K562 (cell line): ENCODE data around the gene PRKG1. TPM values are rescaled to one million over a fixed set of nuclear protein-coding genes. Genes with fewer than 3 reads are reported as not detected.
A peak's percentile ranks its signal among the peaks of the same experiment; 100 is the strongest.

ENCODE experiments used
- ATAC-seq: fragments of 200-7000 bp; cut with Tn5 transposase; 3 replicates; pipeline ENCODE4 v1.9.1; 2020; ENCODE audit warnings: moderate library complexity
- BruUV-seq: library from RNA; stranded (reverse); fragments of 400-500 nt; replicated peaks from 2 replicates; lab custom pipeline; 2021; lab: Mats Ljungman, UMichigan
- CTCF ChIA-PET: fragments of 300-600 bp; formaldehyde crosslinking; extraction: SDS; loops from one replicate; lab custom pipeline; 2021; ENCODE audit warnings: low intra/inter-chr PET ratio; lab: Yijun Ruan, JAX
- POLR2A ChIA-PET: fragments of 300-600, 350-650 bp; sonication (Branson Sonifier 250); formaldehyde crosslinking; extraction: SDS; loops from one replicate; lab custom pipeline; 2021; ENCODE audit warnings: antibody characterized with exemption, inconsistent platforms; lab: Yijun Ruan, JAX
- DNase-seq, 4 experiments: peaks; one replicate each; pipeline versions ENCODE4 v3.0.0 to v3.0.0-alpha.2; 2011 to 2018; ENCODE audit warnings: low spot score in 3 of 4, mixed read lengths in 3 of 4; ENCODE audit errors: extremely low read depth in 1 of 4
- FAIRE-seq: peaks from 2 replicates; lab custom pipeline; 2011; peaks lifted over from hg19 to GRCh38; lab: Jason Lieb, UNC
- H2AFZ ChIP-seq: 2 replicates; pipeline ENCODE4 v1.6.0; 2011; ENCODE audit warnings: low read depth, low read length, control low read depth, inconsistent platforms
- H3K27ac ChIP-seq: fragments of 200-600 bp; 3 replicates; pipeline ENCODE4 v1.8.0; 2011; ENCODE audit warnings: low read depth, mild to moderate bottlenecking, control low read depth, inconsistent platforms, low read length, moderate library complexity, mixed read lengths; ENCODE audit errors: extremely low read depth
- H3K27me3 ChIP-seq, 2 experiments: fragments of 300-600 bp in 1 of 2; 2 replicates in 1 of 2; 3 replicates in 1 of 2; pipeline versions ENCODE4 v1.6.0 to v1.8.0; 2011; ENCODE audit warnings: inconsistent platforms in 2 of 2, low read length in 2 of 2, mild to moderate bottlenecking in 1 of 2, mixed read lengths in 1 of 2, moderate library complexity in 1 of 2; ENCODE audit not compliant: control insufficient read depth in 2 of 2, insufficient read depth in 2 of 2
- H3K36me3 ChIP-seq: fragments of 300-600 bp; 3 replicates; pipeline ENCODE4 v1.8.0; 2011; ENCODE audit warnings: mild to moderate bottlenecking, low read length, inconsistent platforms; ENCODE audit not compliant: control insufficient read depth, insufficient read depth
- H3K4me1 ChIP-seq, 2 experiments: fragments of 200-600 bp in 1 of 2; replicated peaks in 1 of 2; 2 replicates in 1 of 2; 3 replicates in 1 of 2; pipeline versions ENCODE4 v1.5.1 to v1.8.0; 2011; ENCODE audit warnings: inconsistent platforms in 2 of 2, low read length in 2 of 2, mild to moderate bottlenecking in 1 of 2, mixed read lengths in 1 of 2, moderate library complexity in 1 of 2; ENCODE audit not compliant: control insufficient read depth in 2 of 2, insufficient read depth in 2 of 2
- H3K4me2 ChIP-seq: 2 replicates; pipeline ENCODE4 v1.6.1; 2011; ENCODE audit warnings: low read length, control low read depth, inconsistent platforms, mixed read lengths; ENCODE audit not compliant: insufficient read depth
- H3K4me3 ChIP-seq: fragments of 200-600 bp; sonication (generic), shearing (Covaris generic); 2 replicates; pipeline ENCODE4 v1.5.1; 2016; ENCODE audit warnings: control low read depth, inconsistent platforms
- H3K79me2 ChIP-seq: fragments of 200-600 bp; 3 replicates; pipeline ENCODE4 v1.8.0; 2011; ENCODE audit warnings: low read length, inconsistent platforms; ENCODE audit not compliant: control insufficient read depth, insufficient read depth
- H3K9ac ChIP-seq, 2 experiments: 2 replicates each; pipeline versions ENCODE4 v1.6.0 to v1.6.1; 2011; ENCODE audit warnings: low read depth in 2 of 2, low read length in 2 of 2, control low read depth in 1 of 2, inconsistent platforms in 1 of 2, mild to moderate bottlenecking in 1 of 2, mixed read lengths in 1 of 2; ENCODE audit not compliant: insufficient read depth in 1 of 2
- H3K9me1 ChIP-seq: one replicate; pipeline ENCODE4 v1.6.0; 2011; ENCODE audit warnings: inconsistent platforms, mild to moderate bottlenecking, low read length, moderate library complexity; ENCODE audit not compliant: control insufficient read depth, insufficient read depth
- H3K9me3 ChIP-seq: replicated peaks from 2 replicates; pipeline ENCODE4 v1.5.1; 2011; ENCODE audit warnings: low read depth, low read length, inconsistent platforms; ENCODE audit not compliant: control insufficient read depth, insufficient read depth
- H4K20me1 ChIP-seq: replicated peaks from 2 replicates; pipeline ENCODE4 v1.6.1; 2011; ENCODE audit warnings: low read length, inconsistent platforms, mixed read lengths; ENCODE audit not compliant: control insufficient read depth, insufficient read depth
- CREBBP ChIP-seq: IDR thresholded peaks from one replicate; pipeline ENCODE4 v1.6.1; 2012; ENCODE audit warnings: low read depth, mild to moderate bottlenecking, control low read depth, inconsistent platforms, low read length
- FOXA1 ChIP-seq: fragments of 450-650 bp; IDR thresholded peaks from 2 replicates; pipeline ENCODE4 v1.6.1; 2016; ENCODE audit warnings: mild to moderate bottlenecking, borderline replicate concordance
- KAT7 ChIP-seq: sonication (generic); formaldehyde crosslinking; IDR thresholded peaks from 2 replicates; pipeline ENCODE4 v1.8.0; 2022; ENCODE audit warnings: missing genetic modification reagents, mild to moderate bottlenecking, borderline replicate concordance
- NCOA2 ChIP-seq, 2 experiments: fragments of 450-650 bp; IDR thresholded peaks; 2 replicates each; pipeline ENCODE4 v1.6.1; 2018; ENCODE audit warnings: mild to moderate bottlenecking in 2 of 2, moderate library complexity in 1 of 2; ENCODE audit not compliant: partially characterized antibody in 2 of 2
- NCOA4 ChIP-seq: fragments of 450-650 bp; IDR thresholded peaks from 2 replicates; pipeline ENCODE4 v1.6.1; 2018; ENCODE audit warnings: mild to moderate bottlenecking; ENCODE audit not compliant: partially characterized antibody
- NFIC ChIP-seq: fragments of 450-650 bp; IDR thresholded peaks from 2 replicates; pipeline ENCODE4 v1.6.1; 2017; ENCODE audit warnings: mild to moderate bottlenecking, inconsistent platforms
- NFIX ChIP-seq: fragments of 250-450 bp; sonication (Bioruptor Pico); IDR thresholded peaks from 2 replicates; pipeline ENCODE4 v1.4.0; 2020; ENCODE audit warnings: low read depth, mild to moderate bottlenecking, moderate library complexity
- RBBP5 ChIP-seq: fragments of 200-600 bp; sonication (generic); IDR thresholded peaks from 2 replicates; pipeline ENCODE4 v1.6.1; 2012; ENCODE audit warnings: borderline replicate concordance, mild to moderate bottlenecking, low read length, control low read depth, inconsistent platforms; ENCODE audit not compliant: insufficient read depth, poor library complexity, severe bottlenecking
- RCOR1 ChIP-seq, 2 experiments: IDR thresholded peaks; 2 replicates each; pipeline ENCODE4 v1.6.1; 2012; ENCODE audit warnings: low read depth in 2 of 2, low read length in 2 of 2, borderline replicate concordance in 1 of 2, improper control_type of control experiment in 1 of 2
- RNF2 ChIP-seq: sonication (generic); IDR thresholded peaks from 2 replicates; pipeline ENCODE4 v1.6.1; 2016
- SMARCA5 ChIP-seq: fragments of 450-650 bp; IDR thresholded peaks from 2 replicates; pipeline ENCODE4 v1.6.1; 2016
- XRCC4 ChIP-seq: IDR thresholded peaks from one replicate; pipeline ENCODE4 v1.6.1; 2011; ENCODE audit not compliant: insufficient read depth, insufficient read length; ENCODE audit errors: extremely low read depth
- WGBS: fragments of 100-300 bp; shearing (Covaris generic); methylation state at CpG from one replicate; pipeline ENCODE4 v1.1.6; 2016; ENCODE audit warnings: low coverage, mixed read lengths; ENCODE audit not compliant: insufficient coverage; ENCODE audit errors: missing lambda C conversion rate; 5-methylcytosine and 5-hydroxymethylcytosine counted together
- in situ Hi-C: fragments of 300-500 bp; cut with MboI; formaldehyde crosslinking; loops from 4 replicates; pipeline ENCODE4 v1.15.0; 2018; ENCODE audit warnings: inconsistent platforms, mixed read lengths
- intact Hi-C: fragments of 100-400 bp; cut with micrococcal nuclease; formaldehyde crosslinking; loops from 2 replicates; pipeline ENCODE4 v1.14.2; 2022
- polyA plus RNA-seq, 8 experiments: library from polyadenylated mRNA; depleted of rRNA in 4 of 8; stranded (reverse) in 5 of 8; unstranded in 3 of 8; fragments of >200 nt; fragmentation: Nextera tagmentation in 2 of 8; fragmentation: Illumina TruSeq in 1 of 8; extraction: Ambion mirVana in 2 of 8; extraction: Trizol in 1 of 8; gene quantifications; 2 replicates each; pipeline versions ENCODE4 v1.2.1 to v1.2.3, GENCODE V29; 2011 to 2014; ENCODE audit warnings: inconsistent platforms in 1 of 8, missing spikeins in 1 of 8
- total RNA-seq, 7 experiments: library from RNA; depleted of rRNA in 6 of 7; stranded (reverse); fragments of >200 nt in 6 of 7; fragmentation: Illumina TruSeq in 2 of 7; extraction: Trizol in 2 of 7; gene quantifications; 2 replicates each; pipeline versions ENCODE4 v1.2.1 to v1.2.3, GENCODE V29; 2011 to 2021; ENCODE audit warnings: low replicate concordance in 1 of 7
- TF ChIP-seq, protein P1 (sequence below): fragments of 450-650 bp; IDR thresholded peaks from 2 replicates; pipeline ENCODE4 v1.6.1; 2018; ENCODE audit not compliant: partially characterized antibody

PRKG1 gene
- total and polyA plus RNA-seq, 9 of the 15 experiments (the other 6 are each of a cell fraction or from before 2014, with no cell fraction given) = 0.22 TPM; not detected in 8

DNA sequence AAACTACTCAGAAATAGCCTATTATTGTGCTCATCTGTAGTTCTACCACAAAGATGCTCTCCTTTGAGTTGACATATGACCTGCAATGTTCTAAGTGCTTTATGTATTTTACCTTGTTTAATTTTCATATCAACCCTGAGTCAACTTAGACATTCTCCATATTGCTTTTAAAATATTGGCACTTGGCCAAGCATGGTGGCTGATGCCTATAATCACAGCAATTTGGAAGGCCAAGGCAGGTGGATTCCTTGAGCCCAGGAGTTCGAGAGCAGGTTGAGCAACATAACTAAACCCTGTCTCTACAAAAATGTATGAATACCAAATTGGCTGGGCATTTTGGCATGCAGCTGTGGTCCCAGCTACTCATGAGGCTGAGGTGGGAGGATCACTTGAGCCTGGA is 50.6 kb downstream of the PRKG1 start:
- Histone ChIP-seq H3K36me3 (no peaks in the 10 kb centered on the region), H3K9me3 (no peaks in the 10 kb centered on the region), H3K27ac (no peak overlapping the region), H2AFZ (no peak overlapping the region), H3K4me3 (no peak overlapping the region), H3K4me1 (no peaks in the 10 kb centered on the region), H3K4me2 (no peak overlapping the region), H3K9ac (no peak overlapping the region), H3K9me1 (no peaks in the 10 kb centered on the region), H4K20me1 (no peaks in the 10 kb centered on the region), H3K27me3 (no peaks in the 10 kb centered on the region), H3K79me2 (no peaks in the 10 kb centered on the region)
- WGBS = 0% methylated on average over 1 of the region's 1 CpG
- no peak for FAIRE-seq
- TF ChIP-seq SMARCA5 (no peak), NFIC (peak; percentile 88), NFIX (CRISPR knock-in tag) (peak; percentile 70)
- ChIA-PET POLR2A (no interaction called here), CTCF (no interaction called here)
- no peak for ATAC-seq
- DNase-seq = peak in 1 of 4 experiments; percentile 1
- in situ Hi-C loops (no loop called here), intact Hi-C loops (no loop called here)
- BruUV-seq = no TSS peak

DNA sequence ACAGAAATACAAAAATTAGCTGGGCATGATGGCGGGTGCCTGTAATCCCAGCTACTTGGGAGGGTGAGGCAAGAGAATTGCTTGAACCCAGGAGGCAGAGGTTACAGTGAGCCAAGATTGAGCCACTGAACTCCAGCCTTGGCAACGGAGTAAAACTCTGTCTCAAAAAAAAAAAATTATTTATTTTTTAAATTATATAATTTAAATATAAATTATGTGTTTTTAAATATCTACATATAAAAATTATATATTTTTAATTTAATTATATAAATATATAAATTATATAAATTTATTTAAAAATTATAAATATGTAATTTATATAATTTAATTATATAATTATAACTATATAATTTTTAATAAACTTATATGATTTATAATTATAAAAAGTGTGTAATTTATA is 51.2 kb downstream of the PRKG1 start:
- in situ Hi-C loops = no loop called here
- WGBS = 0% methylated on average over 2 of the region's 2 CpGs
- BruUV-seq = no TSS peak
- no peak for TF ChIP-seq RBBP5
- TF ChIP-seq CREBBP = no peak
- no peak for TF ChIP-seq XRCC4
- TF ChIP-seq NCOA2 (IDR thresholded peaks at IDR 0.05; ENCODE audit: partially characterized antibody in 2 of 2) = no peak
- TF ChIP-seq NCOA4 = no peak
- TF ChIP-seq RCOR1 (IDR thresholded peaks at IDR 0.05; ENCODE audit: borderline replicate concordance in 1 of 2, low read depth in 2 of 2, low read length in 2 of 2) = no peak
- no peak for TF ChIP-seq KAT7
- TF ChIP-seq RNF2 = no peak
- TF ChIP-seq, protein P1, sequence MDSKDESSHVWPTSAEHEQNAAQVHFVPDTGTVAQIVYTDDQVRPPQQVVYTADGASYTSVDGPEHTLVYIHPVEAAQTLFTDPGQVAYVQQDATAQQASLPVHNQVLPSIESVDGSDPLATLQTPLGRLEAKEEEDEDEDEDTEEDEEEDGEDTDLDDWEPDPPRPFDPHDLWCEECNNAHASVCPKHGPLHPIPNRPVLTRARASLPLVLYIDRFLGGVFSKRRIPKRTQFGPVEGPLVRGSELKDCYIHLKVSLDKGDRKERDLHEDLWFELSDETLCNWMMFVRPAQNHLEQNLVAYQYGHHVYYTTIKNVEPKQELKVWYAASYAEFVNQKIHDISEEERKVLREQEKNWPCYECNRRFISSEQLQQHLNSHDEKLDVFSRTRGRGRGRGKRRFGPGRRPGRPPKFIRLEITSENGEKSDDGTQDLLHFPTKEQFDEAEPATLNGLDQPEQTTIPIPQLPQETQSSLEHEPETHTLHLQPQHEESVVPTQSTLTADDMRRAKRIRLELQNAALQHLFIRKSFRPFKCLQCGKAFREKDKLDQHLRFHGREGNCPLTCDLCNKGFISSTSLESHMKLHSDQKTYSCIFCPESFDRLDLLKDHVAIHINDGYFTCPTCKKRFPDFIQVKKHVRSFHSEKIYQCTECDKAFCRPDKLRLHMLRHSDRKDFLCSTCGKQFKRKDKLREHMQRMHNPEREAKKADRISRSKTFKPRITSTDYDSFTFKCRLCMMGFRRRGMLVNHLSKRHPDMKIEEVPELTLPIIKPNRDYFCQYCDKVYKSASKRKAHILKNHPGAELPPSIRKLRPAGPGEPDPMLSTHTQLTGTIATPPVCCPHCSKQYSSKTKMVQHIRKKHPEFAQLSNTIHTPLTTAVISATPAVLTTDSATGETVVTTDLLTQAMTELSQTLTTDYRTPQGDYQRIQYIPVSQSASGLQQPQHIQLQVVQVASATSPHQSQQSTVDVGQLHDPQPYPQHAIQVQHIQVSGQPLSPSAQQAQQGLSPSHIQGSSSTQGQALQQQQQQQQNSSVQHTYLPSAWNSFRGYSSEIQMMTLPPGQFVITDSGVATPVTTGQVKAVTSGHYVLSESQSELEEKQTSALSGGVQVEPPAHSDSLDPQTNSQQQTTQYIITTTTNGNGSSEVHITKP = no peak
- no peak for TF ChIP-seq FOXA1

More for the DNA sequence above, 51.2 kb downstream of the PRKG1 start:
- Histone ChIP-seq H3K4me1 (no peaks in the 10 kb centered on the region), H3K4me3 (no peak overlapping the region), H3K4me2 (no peak overlapping the region), H3K9ac (no peak overlapping the region), H3K27ac (no peak overlapping the region), H2AFZ (no peak overlapping the region), H3K79me2 (no peaks in the 10 kb centered on the region), H4K20me1 (no peaks in the 10 kb centered on the region), H3K9me3 (no peaks in the 10 kb centered on the region), H3K27me3 (no peaks in the 10 kb centered on the region), H3K9me1 (no peaks in the 10 kb centered on the region), H3K36me3 (no peaks in the 10 kb centered on the region)
- intact Hi-C loops = no loop called here
- ATAC-seq (no peak), FAIRE-seq (no peak), DNase-seq (no peak)
- POLR2A ChIA-PET = no interaction called here
- CTCF ChIA-PET = no interaction called here
